ENCODE data around the gene DENND4B.

GRCh38 chr1:153932156-153933131 is 14.1 kb downstream of the DENND4B start:
- TF ChIP-seq CTCF (IDR thresholded peaks at IDR 0.05) (no peak), EZH2 (IDR thresholded peaks at IDR 0.05) (no peak), EZH2phosphoT487 (IDR thresholded peaks at IDR 0.05) (no peak)
